NCI-H1105 treated with DMSO at 0.1 percent for 48 hours (cell line): Measurements from ENCODE around the gene GALNT7.
"Not testable (repeated sequence)": the region's sequence is repeated elsewhere in the genome, so short reads cannot be mapped to it uniquely, and the experiment has no call there.

Experiments used
- DNase-seq: peaks from one replicate; lab custom pipeline; 2025; lab: John Stamatoyannopoulos, UW

Gene GALNT7, protein sequence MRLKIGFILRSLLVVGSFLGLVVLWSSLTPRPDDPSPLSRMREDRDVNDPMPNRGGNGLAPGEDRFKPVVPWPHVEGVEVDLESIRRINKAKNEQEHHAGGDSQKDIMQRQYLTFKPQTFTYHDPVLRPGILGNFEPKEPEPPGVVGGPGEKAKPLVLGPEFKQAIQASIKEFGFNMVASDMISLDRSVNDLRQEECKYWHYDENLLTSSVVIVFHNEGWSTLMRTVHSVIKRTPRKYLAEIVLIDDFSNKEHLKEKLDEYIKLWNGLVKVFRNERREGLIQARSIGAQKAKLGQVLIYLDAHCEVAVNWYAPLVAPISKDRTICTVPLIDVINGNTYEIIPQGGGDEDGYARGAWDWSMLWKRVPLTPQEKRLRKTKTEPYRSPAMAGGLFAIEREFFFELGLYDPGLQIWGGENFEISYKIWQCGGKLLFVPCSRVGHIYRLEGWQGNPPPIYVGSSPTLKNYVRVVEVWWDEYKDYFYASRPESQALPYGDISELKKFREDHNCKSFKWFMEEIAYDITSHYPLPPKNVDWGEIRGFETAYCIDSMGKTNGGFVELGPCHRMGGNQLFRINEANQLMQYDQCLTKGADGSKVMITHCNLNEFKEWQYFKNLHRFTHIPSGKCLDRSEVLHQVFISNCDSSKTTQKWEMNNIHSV

DNA sequence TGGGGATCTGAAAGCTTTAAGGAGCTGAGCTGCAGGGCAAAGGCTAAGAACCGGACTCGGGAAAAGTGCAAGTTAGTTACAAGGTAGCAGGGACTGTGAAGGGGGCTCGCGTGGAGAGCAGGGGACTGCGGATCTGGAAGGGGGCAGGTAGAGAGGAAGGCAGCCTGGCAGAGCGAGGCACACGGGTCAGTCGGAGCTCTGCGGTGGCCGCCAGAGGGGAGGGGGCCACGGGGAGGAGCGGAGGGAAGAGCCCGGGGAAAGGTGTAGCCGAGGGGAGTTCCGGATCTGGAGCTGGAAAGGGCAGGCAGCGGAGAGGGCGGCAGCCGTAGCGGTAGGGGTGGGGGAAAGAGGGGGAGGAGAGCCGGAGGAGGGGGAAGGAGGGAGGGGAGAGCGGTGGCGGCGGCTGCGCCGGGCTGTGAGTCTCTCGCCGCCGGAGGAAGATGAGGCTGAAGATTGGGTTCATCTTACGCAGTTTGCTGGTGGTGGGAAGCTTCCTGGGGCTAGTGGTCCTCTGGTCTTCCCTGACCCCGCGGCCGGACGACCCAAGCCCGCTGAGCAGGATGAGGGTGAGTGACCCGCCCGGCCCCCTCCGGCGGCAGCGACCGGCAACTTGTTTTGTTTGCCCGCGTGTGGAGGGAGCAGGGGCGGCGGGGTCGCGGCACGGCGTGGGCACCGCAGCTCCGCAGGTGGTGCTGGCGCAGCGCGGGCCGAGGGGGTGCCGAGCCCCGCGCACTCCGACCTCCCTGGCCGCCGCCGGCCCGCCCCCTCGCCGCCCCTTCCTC lies at the start of gene GALNT7:
Gene GALNT7 (plus strand): TSS at position 416 of the 782 bp plus-strand sequence. CDS start 25 bp downstream, at position 441.
- DNase-seq, result peak; percentile 69

DNA sequence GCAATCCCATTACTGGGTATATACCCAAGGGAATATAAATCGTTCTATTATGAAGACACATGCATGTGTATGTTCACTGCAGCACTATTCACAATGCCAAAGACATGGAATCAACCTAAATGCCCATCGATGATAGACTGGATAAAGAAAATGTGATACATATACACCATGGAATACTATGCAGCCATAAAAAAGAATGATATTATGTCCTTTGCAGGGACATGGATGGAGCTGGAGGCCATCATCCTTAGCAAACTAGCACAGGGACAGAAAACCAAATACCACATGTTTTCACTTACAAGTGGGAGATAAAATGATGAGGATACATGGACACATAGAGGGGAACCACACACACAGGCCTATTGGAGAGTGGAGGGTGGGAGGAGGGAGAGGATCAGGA lies 49.8 kb upstream of the GALNT7 start:
- not testable (repeated sequence) for DNase-seq

DNA sequence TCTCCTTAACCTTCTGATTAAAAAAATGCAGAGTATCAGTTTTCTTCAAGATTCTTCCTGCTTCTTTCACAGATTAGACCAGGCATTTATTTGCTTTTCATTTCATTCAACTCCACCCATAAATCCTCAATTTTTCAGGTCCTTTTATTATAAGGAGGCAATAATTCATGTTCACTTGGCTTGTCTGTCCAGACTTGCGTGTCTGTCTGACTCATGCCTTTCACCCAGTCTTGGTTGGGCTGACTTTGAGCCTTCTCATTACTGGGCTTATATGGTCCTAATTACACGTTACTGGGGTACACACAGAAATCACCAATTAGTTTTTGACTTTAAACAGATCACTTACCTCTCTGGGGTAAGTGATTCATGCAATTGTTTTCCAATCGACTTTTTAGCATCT lies 48.8 kb upstream of the GALNT7 start:
- no peak for DNase-seq

DNA sequence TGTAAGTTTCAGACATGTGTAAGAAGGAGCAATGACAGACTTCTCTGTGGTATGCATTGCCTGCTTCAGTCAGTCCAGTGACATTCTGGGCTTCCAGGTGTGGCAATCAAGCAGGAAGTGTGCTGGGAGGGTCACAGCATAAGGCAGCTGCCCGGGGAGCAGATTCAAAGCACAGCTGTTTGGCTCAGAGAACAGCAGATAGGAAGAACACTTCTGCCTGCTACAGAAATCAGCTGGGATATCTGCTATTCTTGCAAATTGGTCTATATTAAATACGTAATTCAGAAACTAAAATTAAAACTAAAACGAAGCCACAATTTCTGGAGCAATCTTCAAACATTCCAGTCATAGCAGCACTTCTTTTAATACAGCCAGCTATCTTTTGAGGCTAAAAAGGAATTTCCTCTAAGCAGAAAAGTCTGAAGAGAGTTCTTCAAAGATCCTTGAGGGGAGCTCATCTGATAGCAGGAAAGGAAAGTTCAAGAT lies 47.5 kb upstream of the GALNT7 start:
- no peak for DNase-seq

DNA sequence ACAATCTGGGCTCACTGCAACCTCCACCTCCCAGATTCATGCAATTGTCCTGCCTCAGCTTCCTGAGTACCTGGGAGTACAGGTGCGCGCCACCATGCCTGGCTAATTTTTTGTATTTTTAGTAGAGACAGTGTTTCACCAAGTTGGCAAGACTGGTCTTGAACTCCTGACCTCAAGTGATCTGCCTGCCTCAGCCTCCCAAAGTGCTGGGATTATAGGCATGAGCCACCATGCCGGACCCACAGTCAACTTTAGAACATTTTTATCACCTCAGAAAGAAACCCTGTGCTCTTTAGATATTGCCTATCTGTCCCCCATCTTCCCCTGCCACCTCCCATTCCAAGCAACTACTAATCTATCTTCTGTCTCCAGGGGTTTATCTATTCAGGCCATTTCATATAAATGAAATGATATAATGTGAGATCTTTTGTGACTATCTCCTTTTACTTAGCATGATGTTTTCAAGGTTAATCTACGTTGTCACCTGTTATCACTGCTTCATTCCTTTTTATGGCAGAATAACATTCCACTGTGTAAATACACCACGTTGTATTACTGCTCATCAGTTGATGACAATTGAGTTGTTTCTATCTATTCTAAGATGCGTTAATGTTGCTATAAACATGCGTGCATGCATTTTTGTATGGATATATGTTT lies 44.3 kb upstream of the GALNT7 start:
- no peak for DNase-seq

DNA sequence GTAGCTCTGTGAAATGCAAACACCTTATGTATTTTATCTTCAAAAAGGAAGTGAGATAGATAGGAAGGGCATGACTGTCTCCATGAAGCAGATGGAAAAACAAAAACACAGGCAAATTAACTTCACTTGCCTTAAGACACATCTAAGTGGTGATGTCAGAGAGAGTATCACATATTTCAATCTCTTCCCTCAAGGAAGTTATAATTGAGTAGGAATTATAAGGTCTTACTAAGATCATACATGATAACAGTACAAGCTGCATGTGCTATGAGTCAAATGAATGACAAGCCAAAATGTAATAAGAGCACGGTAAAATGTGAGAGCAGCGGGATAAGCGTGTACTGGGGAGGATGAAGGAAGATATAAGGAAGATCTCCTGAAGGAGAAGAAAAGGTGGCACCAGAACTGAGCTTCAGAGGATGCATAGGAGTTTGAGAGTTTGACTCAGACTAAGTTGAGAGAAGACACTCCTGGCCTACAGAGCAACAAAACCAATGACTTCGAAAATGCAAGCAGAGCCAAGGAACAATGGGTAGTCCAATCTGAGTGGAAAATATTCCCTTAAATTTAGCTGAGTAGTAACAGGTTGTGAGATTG lies 43.3 kb upstream of the GALNT7 start:
- DNase-seq, result no peak

DNA sequence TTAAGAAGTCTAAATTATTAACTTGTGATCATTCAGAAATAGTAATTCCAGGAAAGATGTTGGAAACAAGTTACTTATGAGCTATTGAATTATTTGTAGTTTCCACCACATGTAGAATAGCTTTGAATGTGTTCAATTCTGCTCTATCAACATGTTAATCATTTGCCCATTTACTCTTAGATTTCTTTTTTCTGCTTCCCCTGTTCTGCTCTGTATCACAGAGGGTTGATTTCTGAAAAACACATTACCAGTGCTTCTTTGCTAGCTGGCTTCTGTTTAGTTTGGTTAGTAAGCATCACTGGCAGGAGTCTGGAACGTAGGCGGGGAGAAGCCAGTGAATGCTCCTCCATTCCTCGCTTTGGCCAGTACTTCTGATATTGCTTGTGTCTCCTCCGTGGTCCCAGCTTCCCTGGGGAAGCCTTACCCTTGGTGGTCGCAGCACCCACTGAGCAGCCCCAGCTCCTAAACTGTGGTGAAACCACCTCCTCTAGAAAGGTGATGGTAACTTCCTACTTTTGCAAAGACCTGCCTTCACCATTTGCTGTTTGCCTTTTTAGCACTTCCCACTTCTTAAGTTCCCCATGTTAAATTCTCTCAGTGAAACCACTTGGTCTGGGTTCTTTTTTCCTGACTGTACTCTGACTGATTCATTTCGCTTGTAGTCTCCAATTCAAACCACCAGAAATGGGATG lies 40.3 kb upstream of the GALNT7 start:
- no peak for DNase-seq

DNA sequence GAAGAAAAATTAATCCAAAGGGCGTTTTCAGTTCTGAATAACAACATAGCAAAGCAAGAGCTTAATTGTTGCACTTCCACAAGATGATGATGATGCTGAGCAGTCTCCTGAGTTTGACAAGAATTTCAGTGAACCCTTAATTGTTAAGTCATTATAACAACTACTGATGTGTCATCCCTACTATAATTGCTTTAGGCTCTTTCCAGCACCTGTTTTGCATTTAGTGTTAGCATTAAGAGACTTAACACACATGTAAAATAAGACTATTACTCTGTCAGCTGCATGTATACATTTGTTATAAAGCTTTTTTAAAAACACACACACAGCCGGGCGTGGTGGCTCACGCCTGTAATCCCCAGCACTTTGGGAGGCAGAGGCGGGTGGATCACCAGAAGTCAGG lies 37.9 kb upstream of the GALNT7 start:
- no peak for DNase-seq

DNA sequence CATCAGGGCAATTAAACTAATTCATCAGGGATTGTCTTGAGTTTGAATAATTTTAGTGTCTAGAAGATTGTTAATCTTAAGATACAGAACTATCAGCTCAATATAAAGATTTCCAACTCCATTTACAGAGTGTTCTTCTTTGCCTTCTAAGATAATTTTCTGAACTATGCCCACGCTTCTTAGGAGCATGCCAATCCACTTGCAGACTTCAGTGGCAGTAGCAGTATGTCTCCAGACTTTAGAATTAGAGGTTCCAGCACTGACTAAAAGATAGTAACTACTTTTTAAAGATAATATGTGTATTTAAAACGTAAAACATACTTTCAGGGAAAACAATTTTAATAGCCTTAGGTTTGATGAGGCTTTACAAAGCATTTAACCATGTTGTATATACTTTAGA lies 34.2 kb upstream of the GALNT7 start:
- DNase-seq, result no peak

DNA sequence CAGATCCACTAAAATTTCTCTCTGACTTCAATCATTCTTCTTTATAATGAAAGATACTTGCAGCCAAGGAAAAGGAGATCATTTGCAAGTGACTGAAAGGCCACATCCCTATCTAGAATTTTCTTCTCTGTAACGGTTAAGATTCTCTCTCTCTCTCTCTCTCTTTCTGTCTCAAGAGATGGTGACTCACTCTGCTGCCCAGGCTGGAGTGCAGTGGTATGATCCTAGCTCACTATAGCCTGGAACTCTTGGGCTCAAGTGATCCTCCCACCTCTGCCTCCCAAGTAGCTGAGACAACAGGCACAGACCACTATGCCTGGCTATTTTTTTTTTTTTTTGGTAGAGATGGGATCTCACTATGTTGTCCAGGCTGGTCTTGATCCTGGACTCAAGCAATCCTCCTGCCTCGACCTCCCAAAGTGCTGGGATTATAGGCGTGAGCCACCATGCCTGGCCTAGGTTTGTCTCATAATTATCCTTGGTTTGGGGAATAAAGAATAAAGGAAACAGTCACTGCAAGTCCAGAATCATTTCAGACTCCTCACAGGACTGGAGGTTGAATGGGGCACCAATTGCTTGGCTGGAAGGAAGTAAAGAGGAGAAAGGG lies 33.3 kb upstream of the GALNT7 start:
- DNase-seq, result no peak

DNA sequence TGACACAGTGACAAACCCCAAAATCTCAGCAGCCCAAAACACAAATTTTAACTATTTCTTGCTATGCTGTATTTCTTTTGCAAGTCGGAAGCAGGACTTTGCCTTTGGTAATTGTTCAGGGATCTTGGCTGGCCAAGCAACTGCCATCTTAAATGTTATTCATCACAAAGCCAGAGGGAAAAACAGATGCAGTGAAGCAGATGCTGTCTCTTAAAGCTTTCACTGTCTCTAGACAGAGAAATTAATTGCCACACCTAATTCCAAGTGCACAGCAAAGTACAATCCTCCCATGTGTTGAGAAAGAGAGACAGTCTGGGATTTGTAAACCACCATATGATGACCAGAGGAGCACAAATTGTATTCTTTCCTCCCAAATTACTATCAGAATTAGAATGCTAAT lies 30.0 kb upstream of the GALNT7 start:
- DNase-seq, result no peak

DNA sequence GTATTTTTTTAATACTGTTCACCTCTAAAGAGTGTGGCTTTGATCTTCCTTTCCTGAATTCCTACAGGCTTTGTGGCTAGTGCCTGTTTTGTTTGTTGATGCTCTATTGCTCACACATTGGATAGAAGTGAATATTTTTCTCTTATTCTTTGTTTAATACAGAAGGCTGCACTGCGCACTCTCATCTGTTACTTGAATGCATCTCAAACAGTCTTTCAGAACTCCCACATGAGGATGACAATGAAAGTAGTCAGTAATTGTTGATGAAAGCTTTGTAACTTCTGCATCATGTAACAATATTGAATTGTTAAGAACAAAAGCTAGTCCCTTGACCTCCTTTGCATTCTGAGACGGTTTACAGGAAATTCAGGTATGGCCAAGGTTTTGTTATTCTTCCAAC lies 29.1 kb upstream of the GALNT7 start:
- DNase-seq, result no peak

DNA sequence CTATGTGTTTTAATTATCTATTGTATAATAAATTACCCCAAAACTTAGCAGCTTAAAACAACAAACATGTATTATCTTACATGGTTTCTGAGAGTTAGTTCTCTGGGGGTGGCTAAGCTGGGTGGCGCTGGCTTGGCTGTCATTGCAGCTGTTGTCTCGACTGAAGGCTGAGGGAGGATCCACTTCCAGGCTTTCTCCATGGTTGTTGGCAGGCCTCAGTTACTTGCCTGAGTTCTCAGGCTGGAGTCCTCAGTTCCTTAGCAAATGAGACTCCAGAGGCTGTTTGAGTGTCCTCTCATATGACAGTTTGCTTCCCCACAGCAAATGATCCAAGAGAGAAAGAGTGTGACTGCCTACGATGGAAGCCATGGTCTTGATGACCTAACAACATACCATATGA lies 23.5 kb upstream of the GALNT7 start:
- no peak for DNase-seq

DNA sequence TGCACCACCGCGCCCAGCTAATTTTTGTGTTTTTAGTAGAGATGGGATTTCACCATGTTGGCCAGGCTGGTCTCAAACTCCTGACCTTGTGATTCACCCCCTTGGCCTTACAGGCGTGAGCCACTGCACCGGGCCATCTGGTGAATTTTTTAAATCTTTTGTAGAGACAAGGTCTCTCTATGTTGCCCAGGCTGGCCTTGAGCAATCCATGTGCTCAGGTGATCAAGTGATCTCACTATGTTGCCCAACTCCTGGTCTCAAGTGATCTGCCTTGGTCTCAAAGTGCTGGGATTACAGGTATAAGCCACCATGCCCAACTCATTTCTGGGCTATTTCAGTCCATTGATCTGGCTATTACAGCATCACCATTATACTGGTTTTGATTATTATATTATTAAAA lies 22.2 kb upstream of the GALNT7 start:
- DNase-seq, result no peak

DNA sequence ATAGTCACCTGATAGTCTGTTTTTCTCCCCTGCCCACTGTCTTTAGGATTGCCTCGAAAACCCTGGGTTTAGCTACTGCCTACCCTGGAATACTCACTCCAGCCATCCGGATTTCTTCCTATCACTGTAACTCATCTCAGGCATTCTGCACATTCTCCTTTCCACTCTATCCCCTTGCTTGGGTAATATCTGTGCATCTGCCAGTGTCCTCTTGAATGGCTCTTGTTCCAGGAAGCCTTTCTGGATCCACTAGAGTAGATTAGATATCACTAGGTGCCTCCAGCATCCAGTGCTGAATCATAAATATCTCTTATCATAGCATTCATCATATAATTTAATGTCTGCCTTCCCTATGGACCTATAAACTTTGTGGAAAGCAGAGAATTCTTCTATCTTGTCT lies 17.1 kb upstream of the GALNT7 start:
- no peak for DNase-seq

DNA sequence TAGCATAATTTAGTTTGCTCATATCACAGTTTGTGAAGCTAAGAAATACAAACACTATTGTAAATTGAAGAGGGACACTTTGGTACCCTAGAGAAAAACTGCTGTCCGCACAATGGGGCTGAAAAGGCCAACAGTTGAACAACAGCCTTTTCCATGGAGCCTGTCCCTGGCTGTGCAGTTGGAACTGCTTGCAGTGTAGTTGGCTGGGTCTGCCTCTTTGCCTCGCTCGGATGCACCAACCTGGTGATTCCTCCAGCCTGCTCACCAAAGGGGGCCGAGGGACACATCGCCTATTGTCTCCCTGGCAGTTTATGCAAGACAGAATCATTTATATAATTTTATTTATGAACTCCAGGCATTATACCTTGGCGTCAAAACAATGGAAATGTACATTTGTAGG lies 16.5 kb upstream of the GALNT7 start:
- DNase-seq, result no peak

DNA sequence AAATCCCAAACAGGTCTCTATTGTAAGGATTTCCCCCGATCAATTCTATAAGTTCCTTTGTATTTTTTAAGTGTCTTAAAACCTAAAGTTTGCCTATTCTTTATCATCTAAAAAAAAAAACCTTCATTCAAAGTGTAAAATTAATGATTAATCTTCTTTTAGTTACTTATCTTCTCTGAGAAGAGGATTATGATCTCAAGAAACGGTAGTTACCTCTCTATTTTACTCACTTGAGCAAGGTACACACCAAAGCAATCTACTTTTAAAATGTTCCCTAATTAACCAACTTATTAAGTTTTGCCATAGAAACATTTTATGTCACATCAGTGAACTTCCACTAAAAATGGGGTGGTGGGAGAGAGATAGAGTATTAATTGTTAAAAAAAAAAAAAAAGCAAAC lies 15.2 kb upstream of the GALNT7 start:
- DNase-seq, result no peak

DNA sequence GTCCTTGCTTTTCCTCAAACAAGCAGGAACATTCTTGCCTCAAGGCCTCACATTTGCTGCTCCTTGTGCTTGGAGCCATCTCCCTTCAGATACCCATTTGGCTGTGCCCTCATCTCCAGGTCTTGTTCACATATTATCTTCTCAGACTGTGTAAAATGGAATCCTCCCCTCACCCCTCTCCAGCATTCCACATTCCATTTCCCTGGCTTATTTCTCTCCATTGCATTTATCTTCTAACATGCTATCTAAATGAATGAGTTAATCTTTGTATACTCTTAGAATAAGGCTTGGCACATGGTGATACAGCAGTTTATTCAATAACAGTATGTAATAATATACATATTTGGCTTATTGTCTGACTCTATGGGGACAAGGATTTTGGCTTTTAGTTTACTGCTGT lies 8.8 kb upstream of the GALNT7 start:
- DNase-seq, result no peak

DNA sequence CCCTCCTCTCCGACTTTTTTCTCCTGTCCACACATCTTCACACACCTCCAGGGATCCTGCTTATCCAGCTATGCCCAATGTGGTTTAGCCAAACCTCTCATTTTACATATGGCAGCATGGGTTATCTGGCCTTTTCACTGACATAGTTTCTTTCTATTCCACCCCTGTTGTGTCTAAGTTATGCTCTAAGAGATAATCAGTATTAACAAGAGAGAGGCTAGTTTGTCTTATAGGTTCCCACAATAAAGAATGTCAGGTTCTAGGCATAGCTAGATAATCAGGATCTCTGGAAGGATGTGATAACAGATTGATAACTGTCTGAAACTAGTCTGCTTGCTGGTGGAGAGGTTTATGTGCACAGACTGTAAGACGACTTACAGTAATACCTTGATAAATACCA lies 7.7 kb upstream of the GALNT7 start:
- DNase-seq, result no peak

DNA sequence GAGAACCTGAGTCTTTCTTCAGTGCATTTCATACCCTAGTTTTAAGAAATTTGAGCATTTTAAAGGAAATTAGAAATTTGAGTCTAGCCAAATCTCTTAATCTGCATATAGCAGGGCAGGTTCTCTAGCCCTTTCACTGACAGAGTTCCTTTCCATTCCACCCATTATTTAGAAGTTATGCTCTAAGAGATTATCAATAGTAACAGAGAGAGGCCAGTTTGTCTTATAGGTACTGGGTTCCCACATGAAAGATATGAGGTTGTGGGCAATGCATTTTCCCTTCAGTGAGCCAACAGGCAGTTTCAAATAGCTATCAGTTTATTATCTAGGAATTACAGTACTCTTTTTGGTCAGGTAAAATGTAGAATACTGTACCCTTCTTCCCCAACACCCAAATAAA lies 7.3 kb upstream of the GALNT7 start:
- no peak for DNase-seq

DNA sequence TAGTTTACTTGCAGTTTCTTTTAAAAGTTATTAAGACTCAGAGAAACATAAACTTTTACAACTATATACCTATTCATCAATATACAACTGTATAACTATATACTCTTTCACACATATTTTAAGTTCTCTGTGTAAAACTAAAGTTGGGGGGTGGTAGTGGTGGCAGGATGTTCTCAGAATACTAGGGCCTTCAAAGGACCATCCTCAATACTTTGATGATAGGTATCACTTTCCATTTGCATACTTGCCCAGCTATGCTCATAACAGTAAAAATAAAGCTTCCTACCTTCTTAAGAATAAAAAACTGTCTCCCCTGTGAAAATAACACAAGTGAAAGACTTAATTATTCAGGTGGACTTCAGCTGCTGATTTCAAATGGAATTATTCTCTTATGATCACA lies 2.9 kb upstream of the GALNT7 start:
- no peak for DNase-seq
